Measurements from ENCODE around the gene KIF3B.

DNA sequence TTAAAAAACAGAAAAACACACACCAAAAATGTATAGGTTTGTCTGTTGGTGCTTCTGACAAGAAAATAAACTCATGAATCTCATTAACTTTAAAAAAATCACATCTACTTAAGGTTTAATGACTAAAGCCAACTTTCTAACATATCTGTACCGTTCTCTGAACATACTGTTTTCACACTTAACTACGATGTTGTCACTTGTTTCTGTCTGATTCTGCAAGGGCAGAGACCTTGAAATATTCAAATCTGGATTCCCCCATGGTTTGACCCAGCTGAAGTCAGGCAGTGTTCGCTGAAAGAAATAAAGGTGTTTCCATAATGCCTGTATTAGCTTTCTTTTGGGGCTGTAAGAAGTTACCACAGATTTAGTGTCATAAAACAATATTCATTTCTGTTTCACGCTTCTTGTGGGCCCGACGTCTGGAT is 78.0 kb downstream of the KIF3B start:
- TF ChIP-seq POLR2AphosphoS5 (IDR thresholded peaks at IDR 0.05) (no peak), POLR2A (IDR thresholded peaks at IDR 0.05) (no peak)
- TF ChIP-seq, protein P1, sequence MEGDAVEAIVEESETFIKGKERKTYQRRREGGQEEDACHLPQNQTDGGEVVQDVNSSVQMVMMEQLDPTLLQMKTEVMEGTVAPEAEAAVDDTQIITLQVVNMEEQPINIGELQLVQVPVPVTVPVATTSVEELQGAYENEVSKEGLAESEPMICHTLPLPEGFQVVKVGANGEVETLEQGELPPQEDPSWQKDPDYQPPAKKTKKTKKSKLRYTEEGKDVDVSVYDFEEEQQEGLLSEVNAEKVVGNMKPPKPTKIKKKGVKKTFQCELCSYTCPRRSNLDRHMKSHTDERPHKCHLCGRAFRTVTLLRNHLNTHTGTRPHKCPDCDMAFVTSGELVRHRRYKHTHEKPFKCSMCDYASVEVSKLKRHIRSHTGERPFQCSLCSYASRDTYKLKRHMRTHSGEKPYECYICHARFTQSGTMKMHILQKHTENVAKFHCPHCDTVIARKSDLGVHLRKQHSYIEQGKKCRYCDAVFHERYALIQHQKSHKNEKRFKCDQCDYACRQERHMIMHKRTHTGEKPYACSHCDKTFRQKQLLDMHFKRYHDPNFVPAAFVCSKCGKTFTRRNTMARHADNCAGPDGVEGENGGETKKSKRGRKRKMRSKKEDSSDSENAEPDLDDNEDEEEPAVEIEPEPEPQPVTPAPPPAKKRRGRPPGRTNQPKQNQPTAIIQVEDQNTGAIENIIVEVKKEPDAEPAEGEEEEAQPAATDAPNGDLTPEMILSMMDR (IDR thresholded peaks at IDR 0.05): no peak
